Thymus (tissue), 11 donors: ENCODE measurements around the gene TGM2. TPM values are rescaled to one million over a fixed set of nuclear protein-coding genes. Genes with fewer than 3 reads are reported as not detected.

Experiments
- DNase-seq, 9 donors: peaks; one replicate each; pipeline ENCODE4 v3.0.0-alpha.2; 2013; ENCODE audit warnings: low spot score in 9 of 9, low read depth in 6 of 9, missing footprints in 1 of 9
- H3K27ac ChIP-seq, 2 donors: one replicate each; pipeline ENCODE4 v1.5.1; 2013; ENCODE audit warnings: control low read depth in 1 of 2, low read depth in 1 of 2, low read length in 1 of 2, mild to moderate bottlenecking in 1 of 2, moderate library complexity in 1 of 2
- H3K27me3 ChIP-seq, 2 donors: one replicate each; pipeline ENCODE4 v1.5.1; 2013; ENCODE audit warnings: low read length in 1 of 2; ENCODE audit not compliant: control insufficient read depth in 2 of 2, insufficient read depth in 1 of 2
- H3K36me3 ChIP-seq, 2 donors: one replicate each; pipeline ENCODE4 v1.5.1; 2013; ENCODE audit warnings: low read length in 1 of 2, mild to moderate bottlenecking in 1 of 2, moderate library complexity in 1 of 2; ENCODE audit not compliant: control insufficient read depth in 2 of 2, insufficient read depth in 2 of 2
- H3K4me1 ChIP-seq, 2 donors: one replicate each; pipeline ENCODE4 v1.5.1; 2013; ENCODE audit warnings: low read length in 2 of 2; ENCODE audit not compliant: control insufficient read depth in 2 of 2, insufficient read depth in 2 of 2
- H3K4me3 ChIP-seq, 2 donors: one replicate each; pipeline ENCODE4 v1.5.1; 2013; ENCODE audit warnings: low read length in 2 of 2, control low read depth in 1 of 2, mild to moderate bottlenecking in 1 of 2
- H3K9me3 ChIP-seq, 2 donors: one replicate each; pipeline ENCODE4 v1.5.1; 2013; ENCODE audit warnings: low read length in 1 of 2, mild to moderate bottlenecking in 1 of 2; ENCODE audit not compliant: control insufficient read depth in 2 of 2, insufficient read depth in 1 of 2
- WGBS: extraction: QIAGEN DNeasy Blood & Tissue Kit; methylation state at CpG from one replicate; pipeline ENCODE4 v1.1.7; 2013; 5-methylcytosine and 5-hydroxymethylcytosine counted together
- polyA plus RNA-seq: library from polyadenylated mRNA; stranded (reverse); fragments of 200-250 nt; gene quantifications from one replicate; pipeline ENCODE4 v1.2.3, GENCODE V29; 2013
- total RNA-seq: library from RNA; stranded (reverse); fragments of 120-200 nt; gene quantifications from one replicate; pipeline ENCODE4 v1.2.4, GENCODE V29; 2013
- donor health status: healthy.

The TGM2 gene
- total and polyA plus RNA-seq, 2 donors = 9.3 to 47.2 TPM

DNA sequence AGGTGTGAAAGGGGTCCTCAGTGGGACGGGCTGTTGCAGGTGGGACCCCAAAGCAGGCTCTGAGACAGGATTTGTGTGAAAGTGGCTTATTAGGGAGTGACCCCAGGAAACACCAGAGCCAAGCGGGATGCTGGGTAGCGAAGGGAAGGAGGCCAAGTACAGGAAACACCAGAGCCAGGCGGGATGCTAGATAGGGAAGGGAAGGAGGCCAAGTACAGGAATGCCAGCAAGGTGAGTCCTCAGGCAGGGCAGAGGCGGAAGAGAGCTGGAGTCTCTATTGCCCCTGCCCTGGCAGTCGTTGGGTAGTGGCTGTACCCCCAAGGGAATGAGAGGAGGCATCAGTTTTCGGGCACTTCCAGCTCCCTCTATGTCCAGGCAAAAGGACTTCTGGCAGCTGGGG is 30.5 kb upstream of the TGM2 start:
- no peaks in the 10 kb centered on the region for H3K9me3 ChIP-seq
- H3K4me1 ChIP-seq = no peaks in the 10 kb centered on the region
- H3K36me3 ChIP-seq = no peaks in the 10 kb centered on the region
- 87% methylated on average over 7 of the region's 7 CpGs for WGBS
- no peak for DNase-seq
- H3K27me3 ChIP-seq = no peaks in the 10 kb centered on the region
- no peak overlapping the region for H3K4me3 ChIP-seq
- no peak overlapping the region for H3K27ac ChIP-seq

DNA sequence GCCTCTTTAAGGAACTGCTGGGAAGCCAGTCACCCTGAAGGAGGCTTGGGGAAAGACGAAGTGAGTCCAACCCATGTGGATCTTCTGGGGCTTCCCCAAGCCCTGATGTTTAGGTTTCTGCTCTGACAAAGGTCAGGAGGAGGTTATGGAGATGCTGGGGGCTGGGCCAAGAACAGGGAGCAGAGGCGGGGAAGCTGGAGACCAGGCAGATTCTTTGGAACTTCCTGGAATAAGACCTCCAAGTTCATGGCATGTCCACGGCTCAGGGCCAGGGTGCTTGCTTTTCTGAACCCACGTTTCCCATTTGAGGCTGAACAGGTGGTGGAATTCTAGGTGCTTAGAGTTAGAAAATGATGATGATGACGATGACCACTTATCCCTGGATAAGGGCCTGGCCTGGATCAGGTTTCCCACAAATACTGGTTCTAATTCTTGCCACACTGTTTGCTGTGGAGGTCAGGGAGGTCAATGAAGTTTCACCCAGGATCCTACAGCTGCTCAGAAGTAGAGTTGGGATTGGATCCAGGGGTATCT is 30.0 kb upstream of the TGM2 start:
- Histone ChIP-seq H3K4me3 (no peak overlapping the region), H3K27me3 (no peaks in the 10 kb centered on the region), H3K4me1 (no peaks in the 10 kb centered on the region), H3K27ac (no peak overlapping the region), H3K9me3 (no peaks in the 10 kb centered on the region), H3K36me3 (no peaks in the 10 kb centered on the region)
- no peak for DNase-seq
- 94% methylated on average over 5 of the region's 5 CpGs for WGBS

DNA sequence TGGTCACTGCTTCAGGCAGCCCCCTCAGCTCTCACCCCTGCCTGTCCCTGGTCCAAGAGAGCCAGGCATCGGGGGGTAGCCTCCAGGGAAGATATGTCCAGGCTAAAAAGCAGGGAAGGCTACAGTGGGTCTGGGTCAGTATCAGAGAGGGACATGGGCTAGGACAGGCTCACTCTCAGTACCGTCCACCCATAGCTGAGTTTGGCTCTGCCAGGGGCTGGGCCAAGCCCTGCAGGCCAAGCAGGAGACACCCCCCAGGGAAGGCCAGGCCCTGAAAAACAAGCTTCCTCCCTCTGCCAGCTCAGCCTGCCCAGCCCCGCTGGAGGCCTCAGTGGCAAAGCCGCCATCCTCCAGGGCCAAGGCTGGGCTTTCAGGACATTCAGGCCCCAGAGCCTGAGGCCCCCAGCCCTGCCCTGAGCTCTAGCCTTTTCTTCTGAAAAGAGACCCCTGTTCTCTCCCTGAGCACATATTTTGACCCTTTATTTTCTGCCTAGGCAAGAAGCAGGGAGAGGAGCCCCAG is 28.6 kb upstream of the TGM2 start:
- no peak for DNase-seq
- no peak overlapping the region for H3K4me3 ChIP-seq
- 98% methylated on average over 4 of the region's 4 CpGs for WGBS
- H3K36me3 ChIP-seq = no peaks in the 10 kb centered on the region
- no peak overlapping the region for H3K27ac ChIP-seq
- H3K4me1 ChIP-seq = no peaks in the 10 kb centered on the region
- H3K27me3 ChIP-seq = no peaks in the 10 kb centered on the region
- H3K9me3 ChIP-seq = no peaks in the 10 kb centered on the region

DNA sequence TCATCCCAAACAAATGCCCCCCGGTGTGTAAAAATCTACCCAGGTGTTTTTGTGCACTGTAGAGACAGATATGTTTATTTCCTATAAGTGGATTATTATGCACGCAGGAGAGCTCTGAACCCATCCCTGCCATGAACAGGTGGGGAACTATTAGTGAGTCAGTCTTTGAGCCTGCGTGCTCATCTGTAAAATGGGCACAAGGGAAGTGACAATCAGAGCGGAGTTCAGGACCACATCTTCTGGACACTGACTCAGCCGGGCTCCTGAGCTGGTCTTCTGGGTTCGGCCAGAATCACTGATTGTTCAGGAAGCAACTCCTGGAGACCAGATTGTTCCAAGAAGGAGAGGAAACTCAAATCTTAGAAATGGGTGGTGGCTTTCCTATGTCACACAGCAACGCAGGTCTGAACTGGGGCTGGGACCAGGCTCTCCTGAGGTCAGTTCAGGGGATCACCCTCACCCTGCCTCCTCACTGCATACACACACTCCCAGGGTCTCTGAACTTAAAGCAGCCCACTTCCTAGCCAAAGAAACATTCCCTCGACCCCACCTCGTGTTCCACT is 27.3 kb upstream of the TGM2 start:
- 91% methylated on average over 9 of the region's 9 CpGs for WGBS
- H3K27ac ChIP-seq = no peak overlapping the region
- no peak for DNase-seq
- H3K4me1 ChIP-seq = no peaks in the 10 kb centered on the region
- no peaks in the 10 kb centered on the region for H3K36me3 ChIP-seq
- no peaks in the 10 kb centered on the region for H3K27me3 ChIP-seq
- H3K4me3 ChIP-seq = no peak overlapping the region
- H3K9me3 ChIP-seq = no peaks in the 10 kb centered on the region

DNA sequence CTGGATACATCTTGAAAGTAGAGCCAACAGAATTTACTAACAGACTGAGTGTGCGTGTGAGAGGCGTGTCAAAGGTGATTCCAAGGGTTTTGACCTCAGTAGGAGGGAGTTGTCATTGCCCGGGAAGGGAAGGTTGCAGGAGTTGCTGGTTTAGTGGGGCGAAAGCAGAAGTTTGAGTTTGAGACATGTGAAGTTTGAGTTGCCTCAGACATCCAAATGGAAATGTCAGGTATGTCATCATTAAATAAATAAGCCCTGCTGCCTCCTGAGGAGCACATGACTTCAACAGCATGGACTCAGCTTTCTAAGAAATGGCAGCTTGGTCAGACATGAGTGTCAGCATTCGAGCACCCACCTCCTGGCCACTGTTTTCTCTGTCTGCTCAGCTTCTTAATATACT is 26.6 kb upstream of the TGM2 start:
- Histone ChIP-seq H3K9me3 (no peaks in the 10 kb centered on the region), H3K36me3 (no peaks in the 10 kb centered on the region), H3K27me3 (no peaks in the 10 kb centered on the region), H3K4me1 (no peaks in the 10 kb centered on the region), H3K4me3 (no peak overlapping the region), H3K27ac (no peak overlapping the region)
- WGBS = 89% methylated on average over 5 of the region's 5 CpGs
- no peak for DNase-seq

DNA sequence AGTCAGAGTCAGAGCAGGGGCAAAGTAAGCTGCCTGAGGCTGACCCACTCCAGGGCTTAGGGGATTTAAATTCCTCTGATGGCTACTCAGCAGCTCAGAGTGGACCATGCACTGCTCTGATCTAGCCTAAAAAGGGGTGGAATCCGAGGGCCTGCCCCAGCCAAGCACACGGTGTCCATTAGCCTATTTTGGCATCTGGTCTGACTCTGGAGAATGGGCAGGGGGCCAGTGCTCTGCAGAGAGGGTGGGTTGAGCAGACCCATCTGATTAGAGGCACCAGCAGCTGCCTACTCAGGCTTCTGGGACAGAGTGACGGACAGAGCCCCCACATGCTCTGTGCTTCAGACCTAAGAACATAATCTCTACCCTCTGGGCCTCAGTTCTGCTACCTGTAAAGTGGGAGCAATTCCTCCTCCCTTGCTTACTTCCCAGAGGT is 25.9 kb upstream of the TGM2 start:
- H3K4me1 ChIP-seq = no peaks in the 10 kb centered on the region
- H3K27me3 ChIP-seq = no peaks in the 10 kb centered on the region
- WGBS = 85% methylated on average over 3 of the region's 3 CpGs
- H3K4me3 ChIP-seq = no peak overlapping the region
- no peaks in the 10 kb centered on the region for H3K9me3 ChIP-seq
- no peak for DNase-seq
- H3K27ac ChIP-seq = no peak overlapping the region
- H3K36me3 ChIP-seq = no peaks in the 10 kb centered on the region

DNA sequence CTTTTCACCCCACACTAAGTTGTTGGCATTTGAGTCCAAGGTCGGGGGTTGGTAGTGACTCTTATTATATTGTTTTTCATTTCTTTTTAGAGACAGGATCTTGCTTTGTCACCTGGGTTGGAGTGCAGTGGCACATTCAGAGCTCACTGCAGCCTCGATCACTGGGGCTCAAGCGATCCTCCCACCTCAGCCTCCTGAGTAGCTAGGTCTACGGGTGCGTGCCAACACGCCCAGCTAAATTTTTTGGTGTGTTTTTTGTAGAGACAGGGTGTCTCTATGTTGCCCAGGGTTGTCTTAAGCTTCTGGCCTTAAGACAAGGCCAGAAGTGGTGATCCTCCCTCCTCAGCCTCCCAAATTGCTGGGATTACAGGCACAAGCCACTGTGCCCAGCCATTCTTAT is 25.1 kb upstream of the TGM2 start:
- H3K27me3 ChIP-seq = no peaks in the 10 kb centered on the region
- no peaks in the 10 kb centered on the region for H3K9me3 ChIP-seq
- 95% methylated on average over 6 of the region's 6 CpGs for WGBS
- H3K27ac ChIP-seq = no peak overlapping the region
- no peak for DNase-seq
- no peaks in the 10 kb centered on the region for H3K4me1 ChIP-seq
- H3K4me3 ChIP-seq = no peak overlapping the region
- H3K36me3 ChIP-seq = no peaks in the 10 kb centered on the region

DNA sequence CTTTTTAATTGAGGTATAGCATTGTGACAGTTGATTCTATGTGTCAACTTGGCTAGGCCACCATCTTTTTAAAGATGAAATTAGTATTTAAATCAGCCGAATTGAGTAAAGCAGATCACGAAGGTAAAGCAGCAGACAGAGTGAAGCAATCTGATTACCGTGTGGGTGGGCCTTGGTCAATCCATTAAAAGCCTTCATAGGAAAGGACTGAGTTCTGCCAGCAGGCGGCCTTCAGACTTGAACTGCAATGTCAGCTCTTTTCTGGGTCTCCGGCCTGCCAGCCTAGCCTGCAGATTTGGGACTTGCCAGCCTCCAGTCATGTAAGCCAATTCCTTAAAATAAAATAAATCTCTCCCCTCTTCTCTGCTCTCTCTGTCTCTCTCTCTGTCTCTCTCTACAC is 22.4 kb upstream of the TGM2 start:
- Histone ChIP-seq H3K36me3 (no peaks in the 10 kb centered on the region), H3K9me3 (no peaks in the 10 kb centered on the region), H3K4me1 (no peaks in the 10 kb centered on the region), H3K27ac (no peak overlapping the region), H3K4me3 (no peak overlapping the region), H3K27me3 (no peaks in the 10 kb centered on the region)
- 97% methylated on average over 5 of the region's 5 CpGs for WGBS
- DNase-seq = no peak

DNA sequence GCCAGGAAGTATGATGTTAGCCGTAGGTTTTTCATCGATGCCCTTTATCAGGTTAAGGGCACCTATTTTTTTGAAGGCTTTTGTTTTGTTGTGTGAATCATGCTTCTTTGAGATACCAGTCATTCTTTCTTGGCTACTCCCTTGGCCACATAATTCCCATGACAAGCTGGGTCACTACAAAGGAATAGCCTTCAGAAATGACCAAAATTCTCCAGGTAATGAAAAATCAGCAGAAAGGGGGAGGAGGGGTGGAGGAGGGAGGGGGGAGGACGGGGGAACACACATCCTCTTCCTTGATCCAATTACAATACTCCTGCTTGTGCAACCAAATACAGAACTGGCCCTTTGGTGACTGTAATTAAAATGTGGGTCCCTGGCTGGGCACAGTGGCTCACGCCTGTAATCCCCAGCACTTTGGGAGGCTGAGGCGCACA is 21.7 kb upstream of the TGM2 start:
- no peaks in the 10 kb centered on the region for H3K36me3 ChIP-seq
- no peak overlapping the region for H3K27ac ChIP-seq
- WGBS = 81% methylated on average over 5 of the region's 5 CpGs
- DNase-seq = no peak
- H3K4me1 ChIP-seq = no peaks in the 10 kb centered on the region
- H3K27me3 ChIP-seq = no peaks in the 10 kb centered on the region
- no peak overlapping the region for H3K4me3 ChIP-seq
- no peaks in the 10 kb centered on the region for H3K9me3 ChIP-seq
